HepG2 (cell line): ENCODE data around the gene RABGEF1. TPM values are rescaled to one million over a fixed set of nuclear protein-coding genes. Genes with fewer than 3 reads are reported as not detected.

ENCODE experiments used
- BRCA1 ChIP-seq: sonication (generic); formaldehyde crosslinking; IDR thresholded peaks from 2 replicates; pipeline ENCODE4 v1.4.0; 2020; ENCODE audit warnings: missing genetic modification reagents
- CREB1 ChIP-seq, 2 experiments: fragments of 450-650 bp in 1 of 2; IDR thresholded peaks; 2 replicates each; pipeline ENCODE4 v1.6.1; 2016 to 2017; ENCODE audit warnings: control low read depth in 1 of 2, mild to moderate bottlenecking in 1 of 2, missing compliant biosample characterization in 1 of 2, missing genetic modification characterization in 1 of 2
- DBP ChIP-seq: sonication (generic); formaldehyde crosslinking; IDR thresholded peaks from 2 replicates; pipeline ENCODE4 v1.4.0; 2020; ENCODE audit warnings: missing genetic modification reagents; ENCODE audit errors: not compliant biosample characterization
- FIP1L1 ChIP-seq: fragments of 200-400 bp; formaldehyde crosslinking; IDR thresholded peaks from 2 replicates; pipeline ENCODE4 v1.6.1; 2018; ENCODE audit warnings: low read depth, mild to moderate bottlenecking, low read length, moderate library complexity, borderline replicate concordance; ENCODE audit not compliant: insufficient read depth
- NR2F6 ChIP-seq, 2 experiments: IDR thresholded peaks; 2 replicates each; pipeline ENCODE4 v1.6.1; 2016; ENCODE audit warnings: antibody characterized with exemption in 1 of 2, mild to moderate bottlenecking in 1 of 2
- RXRB ChIP-seq: IDR thresholded peaks from 2 replicates; pipeline ENCODE4 v1.6.1; 2016; ENCODE audit warnings: borderline replicate concordance, missing genetic modification reagents, missing compliant biosample characterization
- ZBTB40 ChIP-seq, 2 experiments: fragments of 450-650 bp in 1 of 2; sonication (generic) in 1 of 2; formaldehyde crosslinking in 1 of 2; IDR thresholded peaks; 2 replicates each; pipeline versions ENCODE4 v1.6.1 to v1.8.0; 2016 to 2022; ENCODE audit warnings: antibody characterized with exemption in 1 of 2, mild to moderate bottlenecking in 1 of 2, missing genetic modification reagents in 1 of 2
- ZNF180 ChIP-seq: sonication (generic); formaldehyde crosslinking; IDR thresholded peaks from 2 replicates; pipeline ENCODE4 v1.4.0; 2020; ENCODE audit warnings: low read depth, missing genetic modification reagents, borderline replicate concordance
- ZNF280D ChIP-seq: sonication (generic); formaldehyde crosslinking; IDR thresholded peaks from 2 replicates; pipeline ENCODE4 v1.5.1; 2020; ENCODE audit warnings: mild to moderate bottlenecking, missing genetic modification reagents
- ZNF737 ChIP-seq: sonication (generic); formaldehyde crosslinking; IDR thresholded peaks from 2 replicates; pipeline ENCODE4 v1.5.0; 2020; ENCODE audit warnings: missing genetic modification reagents, mild to moderate bottlenecking, borderline replicate concordance
- ZNF740 ChIP-seq: sonication (generic); formaldehyde crosslinking; IDR thresholded peaks from 2 replicates; pipeline ENCODE4 v1.4.0; 2020; ENCODE audit warnings: missing genetic modification reagents
- polyA plus RNA-seq, 8 experiments: library from polyadenylated mRNA; depleted of rRNA in 3 of 8; stranded (reverse) in 7 of 8; unstranded in 1 of 8; fragments of >200 nt; fragmentation: Illumina TruSeq in 4 of 8; extraction: Trizol in 4 of 8; gene quantifications; 2 replicates each; pipeline versions ENCODE4 v1.2.1 to v1.2.3, GENCODE V29; 2011 to 2016; ENCODE audit warnings: low read depth in 4 of 8, missing spikeins in 1 of 8, mixed read lengths in 1 of 8; ENCODE audit not compliant: insufficient read depth in 1 of 8
- total RNA-seq, 5 experiments: library from RNA; depleted of rRNA; stranded (reverse); fragments of >200 nt; fragmentation: Illumina TruSeq; extraction: Trizol; gene quantifications; 2 replicates each; pipeline ENCODE4 v1.2.3, GENCODE V29; 2016; ENCODE audit warnings: low read depth in 1 of 5
- TF ChIP-seq, protein P1 (sequence below): sonication (generic); formaldehyde crosslinking; IDR thresholded peaks from 2 replicates; pipeline ENCODE4 v1.8.1; 2023; ENCODE audit warnings: missing genetic modification reagents, mild to moderate bottlenecking, borderline replicate concordance

RABGEF1 gene
- total and polyA plus RNA-seq, 2 of the 13 experiments (the other 11 are each of a cell fraction or from before 2014, with no cell fraction given): 22.7 to 35.3 TPM

- TF ChIP-seq ZNF740 (CRISPR knock-in tag): no peak
- TF ChIP-seq ZNF737 (CRISPR knock-in tag): peak; percentile 32; the same call in 1 of the 2 replicates
- peak; percentile 50; the same call in 1 of the 2 replicates for TF ChIP-seq RXRB (CRISPR knock-in tag)
- no peak for TF ChIP-seq NR2F6 (IDR thresholded peaks at IDR 0.05)
- TF ChIP-seq NR2F6 (CRISPR knock-in tag; IDR thresholded peaks at IDR 0.05): peak; percentile 56; the same call in 1 of the 2 replicates
- no peak for TF ChIP-seq ZNF180 (CRISPR knock-in tag)
- peak; percentile 93 for TF ChIP-seq CREB1 (IDR thresholded peaks at IDR 0.05)
- TF ChIP-seq CREB1 (CRISPR knock-in tag; IDR thresholded peaks at IDR 0.05): peak; percentile 96
- no peak for TF ChIP-seq FIP1L1
- TF ChIP-seq ZNF280D: 0 out of 2 replicates have a peak, but pooled peaks have one; percentile 4
- TF ChIP-seq BRCA1 (CRISPR knock-in tag): no peak
- peak; percentile 40 for TF ChIP-seq ZBTB40 (IDR thresholded peaks at IDR 0.05)
- TF ChIP-seq ZBTB40 (CRISPR knock-in tag; IDR thresholded peaks at IDR 0.05): 0 out of 2 replicates have a peak, but pooled peaks have one; percentile 27
- TF ChIP-seq DBP: no peak
- TF ChIP-seq, protein P1, sequence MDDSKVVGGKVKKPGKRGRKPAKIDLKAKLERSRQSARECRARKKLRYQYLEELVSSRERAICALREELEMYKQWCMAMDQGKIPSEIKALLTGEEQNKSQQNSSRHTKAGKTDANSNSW (CRISPR knock-in tag): 0 out of 2 replicates have a peak, but pooled peaks have one; percentile 27
These were observed at the start of gene RABGEF1 (continued) for GRCh38 chr7:66740302-66740979.
